Adrenal gland (tissue), 5 donors: Measurements from ENCODE around the gene BBX.

Source experiments
- POLR2A ChIP-seq, 2 donors: fragments of 450-650 bp; IDR thresholded peaks; one replicate each; pipeline ENCODE4 v1.6.1; 2017; ENCODE audit warnings: antibody characterized with exemption in 2 of 2, mild to moderate bottlenecking in 2 of 2, moderate library complexity in 1 of 2
- TF ChIP-seq, protein P1 (sequence below), 6 experiments: fragments of 450-650 bp in 4 of 6; fragments of 200-600 bp in 2 of 6; sonication (generic) in 1 of 6; IDR thresholded peaks; 1 replicate in 5 of 6; 2 replicates in 1 of 6; pipeline versions ENCODE4 v1.5.1 to v1.8.0; 2016 to 2021; ENCODE audit warnings: antibody characterized with exemption in 6 of 6, mild to moderate bottlenecking in 2 of 6, moderate library complexity in 1 of 6
- donor health status: DM: no; HTN: no; CAD: no.

DNA sequence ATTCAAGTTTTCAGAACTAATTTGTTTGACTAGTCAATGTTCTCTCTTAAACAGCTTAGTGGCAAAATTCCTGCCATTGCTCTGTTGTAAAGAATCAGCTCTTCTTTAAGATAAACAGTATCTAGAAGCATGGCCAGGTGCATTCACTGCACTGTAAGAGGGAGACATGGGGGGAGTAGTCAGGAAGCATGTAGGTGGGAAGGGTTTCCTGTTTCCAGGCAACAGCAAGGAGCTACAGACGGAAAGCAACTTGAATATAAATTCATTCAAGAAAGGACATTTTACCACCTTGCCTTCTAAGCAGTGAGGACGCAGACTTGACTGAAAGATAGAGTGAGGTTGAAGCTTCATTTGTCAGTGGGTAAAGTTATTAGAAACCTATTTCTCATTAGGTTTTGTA lies 55.3 kb downstream of the BBX start:
- TF ChIP-seq, protein P1, sequence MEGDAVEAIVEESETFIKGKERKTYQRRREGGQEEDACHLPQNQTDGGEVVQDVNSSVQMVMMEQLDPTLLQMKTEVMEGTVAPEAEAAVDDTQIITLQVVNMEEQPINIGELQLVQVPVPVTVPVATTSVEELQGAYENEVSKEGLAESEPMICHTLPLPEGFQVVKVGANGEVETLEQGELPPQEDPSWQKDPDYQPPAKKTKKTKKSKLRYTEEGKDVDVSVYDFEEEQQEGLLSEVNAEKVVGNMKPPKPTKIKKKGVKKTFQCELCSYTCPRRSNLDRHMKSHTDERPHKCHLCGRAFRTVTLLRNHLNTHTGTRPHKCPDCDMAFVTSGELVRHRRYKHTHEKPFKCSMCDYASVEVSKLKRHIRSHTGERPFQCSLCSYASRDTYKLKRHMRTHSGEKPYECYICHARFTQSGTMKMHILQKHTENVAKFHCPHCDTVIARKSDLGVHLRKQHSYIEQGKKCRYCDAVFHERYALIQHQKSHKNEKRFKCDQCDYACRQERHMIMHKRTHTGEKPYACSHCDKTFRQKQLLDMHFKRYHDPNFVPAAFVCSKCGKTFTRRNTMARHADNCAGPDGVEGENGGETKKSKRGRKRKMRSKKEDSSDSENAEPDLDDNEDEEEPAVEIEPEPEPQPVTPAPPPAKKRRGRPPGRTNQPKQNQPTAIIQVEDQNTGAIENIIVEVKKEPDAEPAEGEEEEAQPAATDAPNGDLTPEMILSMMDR (IDR thresholded peaks at IDR 0.05): no peak
- TF ChIP-seq POLR2A (IDR thresholded peaks at IDR 0.05): no peak
